ENCODE results near the gene ERBB4. TPM values are rescaled to one million over a fixed set of nuclear protein-coding genes. Genes with fewer than 3 reads are reported as not detected.

ERBB4 gene
- total and polyA plus RNA-seq, 10 of the 15 experiments (the other 5 are each of a cell fraction or from before 2014, with no cell fraction given) = under 0.01 to 0.23 (median 0.01) TPM; not detected in 4

- CTCF ChIA-PET = no interaction called here
- DNase-seq (ENCODE audit: low read depth, low spot score) (no peak), ATAC-seq (no peak), FAIRE-seq (no peak)
- intact Hi-C loops (cut with micrococcal nuclease; ENCODE audit: unreplicated experiment) (no loop called here), in situ Hi-C loops (cut with MboI) (no loop called here)
- SMC1A ChIA-PET (ENCODE audit: uncharacterized antibody, unreplicated experiment) = no interaction called here
- no peak overlapping the region for H2AFZ ChIP-seq (ENCODE audit: control insufficient read depth, low read depth, low read length)
- no peak overlapping the region for H3K4me2 ChIP-seq (ENCODE audit: control insufficient read depth, insufficient read depth)
- no peak overlapping the region for H3K9ac ChIP-seq (ENCODE audit: control insufficient read depth, insufficient read depth, low read length)
- no peaks in the 10 kb centered on the region for H3K79me2 ChIP-seq (ENCODE audit: control insufficient read depth, insufficient read depth, low read length)
- H3K27me3 ChIP-seq (replicated peaks in 1 of 2; ENCODE audit: control insufficient read depth in 2 of 2, insufficient read depth in 2 of 2, low read length in 1 of 2) = no peaks in the 10 kb centered on the region
- no peaks in the 10 kb centered on the region for H4K20me1 ChIP-seq (ENCODE audit: control insufficient read depth, insufficient read depth)
- H3K4me3 ChIP-seq = no peak overlapping the region
- RAD21 ChIA-PET (ENCODE audit: unreplicated experiment) = no interaction called here
- no peaks in the 10 kb centered on the region for H3K36me3 ChIP-seq (ENCODE audit: control insufficient read depth in 2 of 2, insufficient read depth in 2 of 2, low read length in 1 of 2)
- POLR2A ChIA-PET = no interaction called here
- H3K9me3 ChIP-seq (replicated peaks; ENCODE audit: control insufficient read depth, insufficient read depth, low read length) = no peaks in the 10 kb centered on the region
- no peak overlapping the region for H3K27ac ChIP-seq (ENCODE audit: control insufficient read depth, insufficient read depth)
- BruUV-seq (replicated peaks) = no TSS peak
- no peaks in the 10 kb centered on the region for H3K4me1 ChIP-seq (ENCODE audit: control insufficient read depth, insufficient read depth, low read length)
- WGBS (ENCODE audit: insufficient coverage, insufficient replicate concordance, low lambda C conversion rate, missing lambda C conversion rate) = 2% methylated on average over 4 of the region's 4 CpGs
- TF ChIP-seq CEBPZ (IDR thresholded peaks at IDR 0.05; ENCODE audit: low read depth, low read length) = no peak
- no peak for TF ChIP-seq FOXK2 (IDR thresholded peaks at IDR 0.05)
- no peak for TF ChIP-seq ATF7 (IDR thresholded peaks at IDR 0.05; ENCODE audit: low read depth)
- TF ChIP-seq, protein P1, sequence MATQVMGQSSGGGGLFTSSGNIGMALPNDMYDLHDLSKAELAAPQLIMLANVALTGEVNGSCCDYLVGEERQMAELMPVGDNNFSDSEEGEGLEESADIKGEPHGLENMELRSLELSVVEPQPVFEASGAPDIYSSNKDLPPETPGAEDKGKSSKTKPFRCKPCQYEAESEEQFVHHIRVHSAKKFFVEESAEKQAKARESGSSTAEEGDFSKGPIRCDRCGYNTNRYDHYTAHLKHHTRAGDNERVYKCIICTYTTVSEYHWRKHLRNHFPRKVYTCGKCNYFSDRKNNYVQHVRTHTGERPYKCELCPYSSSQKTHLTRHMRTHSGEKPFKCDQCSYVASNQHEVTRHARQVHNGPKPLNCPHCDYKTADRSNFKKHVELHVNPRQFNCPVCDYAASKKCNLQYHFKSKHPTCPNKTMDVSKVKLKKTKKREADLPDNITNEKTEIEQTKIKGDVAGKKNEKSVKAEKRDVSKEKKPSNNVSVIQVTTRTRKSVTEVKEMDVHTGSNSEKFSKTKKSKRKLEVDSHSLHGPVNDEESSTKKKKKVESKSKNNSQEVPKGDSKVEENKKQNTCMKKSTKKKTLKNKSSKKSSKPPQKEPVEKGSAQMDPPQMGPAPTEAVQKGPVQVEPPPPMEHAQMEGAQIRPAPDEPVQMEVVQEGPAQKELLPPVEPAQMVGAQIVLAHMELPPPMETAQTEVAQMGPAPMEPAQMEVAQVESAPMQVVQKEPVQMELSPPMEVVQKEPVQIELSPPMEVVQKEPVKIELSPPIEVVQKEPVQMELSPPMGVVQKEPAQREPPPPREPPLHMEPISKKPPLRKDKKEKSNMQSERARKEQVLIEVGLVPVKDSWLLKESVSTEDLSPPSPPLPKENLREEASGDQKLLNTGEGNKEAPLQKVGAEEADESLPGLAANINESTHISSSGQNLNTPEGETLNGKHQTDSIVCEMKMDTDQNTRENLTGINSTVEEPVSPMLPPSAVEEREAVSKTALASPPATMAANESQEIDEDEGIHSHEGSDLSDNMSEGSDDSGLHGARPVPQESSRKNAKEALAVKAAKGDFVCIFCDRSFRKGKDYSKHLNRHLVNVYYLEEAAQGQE (IDR thresholded peaks at IDR 0.05; ENCODE audit: low read depth, low read length) = no peak
- TF ChIP-seq USF1 (IDR thresholded peaks at IDR 0.05; ENCODE audit: borderline replicate concordance, extremely low read length, insufficient read depth, low read depth, low read length) = no peak
- TF ChIP-seq SUPT20H (IDR thresholded peaks at IDR 0.05; ENCODE audit: borderline replicate concordance, control insufficient read depth, low read depth, low read length) = no peak
- no peak for TF ChIP-seq BMI1 (IDR thresholded peaks at IDR 0.05; ENCODE audit: borderline replicate concordance)
- TF ChIP-seq E2F4 (IDR thresholded peaks at IDR 0.05; ENCODE audit: low read depth, low read length) = no peak
- no peak for TF ChIP-seq NFIC (IDR thresholded peaks at IDR 0.05; ENCODE audit: low read depth, low read length)
- no peak for TF ChIP-seq RCOR1 (conservative IDR thresholded peaks at IDR 0.05; ENCODE audit: low read depth, low read length)
- no peak for TF ChIP-seq POLR2AphosphoS5 (IDR thresholded peaks at IDR 0.05; ENCODE audit: low read length)
- TF ChIP-seq, protein P2, sequence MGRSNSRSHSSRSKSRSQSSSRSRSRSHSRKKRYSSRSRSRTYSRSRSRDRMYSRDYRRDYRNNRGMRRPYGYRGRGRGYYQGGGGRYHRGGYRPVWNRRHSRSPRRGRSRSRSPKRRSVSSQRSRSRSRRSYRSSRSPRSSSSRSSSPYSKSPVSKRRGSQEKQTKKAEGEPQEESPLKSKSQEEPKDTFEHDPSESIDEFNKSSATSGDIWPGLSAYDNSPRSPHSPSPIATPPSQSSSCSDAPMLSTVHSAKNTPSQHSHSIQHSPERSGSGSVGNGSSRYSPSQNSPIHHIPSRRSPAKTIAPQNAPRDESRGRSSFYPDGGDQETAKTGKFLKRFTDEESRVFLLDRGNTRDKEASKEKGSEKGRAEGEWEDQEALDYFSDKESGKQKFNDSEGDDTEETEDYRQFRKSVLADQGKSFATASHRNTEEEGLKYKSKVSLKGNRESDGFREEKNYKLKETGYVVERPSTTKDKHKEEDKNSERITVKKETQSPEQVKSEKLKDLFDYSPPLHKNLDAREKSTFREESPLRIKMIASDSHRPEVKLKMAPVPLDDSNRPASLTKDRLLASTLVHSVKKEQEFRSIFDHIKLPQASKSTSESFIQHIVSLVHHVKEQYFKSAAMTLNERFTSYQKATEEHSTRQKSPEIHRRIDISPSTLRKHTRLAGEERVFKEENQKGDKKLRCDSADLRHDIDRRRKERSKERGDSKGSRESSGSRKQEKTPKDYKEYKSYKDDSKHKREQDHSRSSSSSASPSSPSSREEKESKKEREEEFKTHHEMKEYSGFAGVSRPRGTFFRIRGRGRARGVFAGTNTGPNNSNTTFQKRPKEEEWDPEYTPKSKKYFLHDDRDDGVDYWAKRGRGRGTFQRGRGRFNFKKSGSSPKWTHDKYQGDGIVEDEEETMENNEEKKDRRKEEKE (IDR thresholded peaks at IDR 0.05) = no peak
Measured at GRCh38 chr2:211468217-211468616, 1070.4 kb downstream of the ERBB4 start.
